ENCODE data around the gene HK2. TPM values are rescaled to one million over a fixed set of nuclear protein-coding genes. Genes with fewer than 3 reads are reported as not detected.
A peak's percentile ranks its signal among the peaks of the same experiment; 100 is the strongest.
"Not testable (repeated sequence)": the region's sequence is repeated elsewhere in the genome, so short reads cannot be mapped to it uniquely, and the experiment has no call there.

Gene HK2
- total RNA-seq, 1 experiment from 2014 or later: 27.8 TPM

DNA sequence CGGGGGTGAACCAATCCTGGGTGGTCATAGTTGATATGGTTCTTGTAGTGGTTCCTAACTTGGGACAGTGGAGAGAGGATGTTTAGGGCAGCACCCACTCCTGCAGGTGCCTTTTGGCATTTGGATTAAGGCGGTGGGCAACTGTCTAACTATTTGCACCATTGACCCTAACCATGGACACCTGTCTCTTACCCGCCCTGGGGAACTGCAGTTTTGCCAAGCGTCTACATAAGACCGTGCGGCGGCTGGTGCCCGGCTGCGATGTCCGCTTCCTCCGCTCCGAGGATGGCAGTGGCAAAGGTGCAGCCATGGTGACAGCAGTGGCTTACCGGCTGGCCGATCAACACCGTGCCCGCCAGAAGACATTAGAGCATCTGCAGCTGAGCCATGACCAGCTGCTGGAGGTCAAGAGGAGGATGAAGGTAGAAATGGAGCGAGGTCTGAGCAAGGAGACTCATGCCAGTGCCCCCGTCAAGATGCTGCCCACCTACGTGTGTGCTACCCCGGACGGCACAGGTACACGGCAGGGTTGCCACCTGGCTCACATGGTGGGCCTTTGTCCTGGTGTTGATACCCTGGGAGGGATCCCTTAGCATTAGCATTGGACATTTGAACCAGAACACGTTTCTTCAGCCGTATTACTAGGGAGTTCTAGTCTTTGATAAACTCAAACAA, 46.3 kb downstream of the HK2 start:
- no peak for DNase-seq
- H3K36me3 ChIP-seq: peaks cover 92% of the 10 kb centered on the region
- H3K27me3 ChIP-seq: no peaks in the 10 kb centered on the region
- H3K4me3 ChIP-seq: no peak overlapping the region
- no peaks in the 10 kb centered on the region for H3K9me3 ChIP-seq

DNA sequence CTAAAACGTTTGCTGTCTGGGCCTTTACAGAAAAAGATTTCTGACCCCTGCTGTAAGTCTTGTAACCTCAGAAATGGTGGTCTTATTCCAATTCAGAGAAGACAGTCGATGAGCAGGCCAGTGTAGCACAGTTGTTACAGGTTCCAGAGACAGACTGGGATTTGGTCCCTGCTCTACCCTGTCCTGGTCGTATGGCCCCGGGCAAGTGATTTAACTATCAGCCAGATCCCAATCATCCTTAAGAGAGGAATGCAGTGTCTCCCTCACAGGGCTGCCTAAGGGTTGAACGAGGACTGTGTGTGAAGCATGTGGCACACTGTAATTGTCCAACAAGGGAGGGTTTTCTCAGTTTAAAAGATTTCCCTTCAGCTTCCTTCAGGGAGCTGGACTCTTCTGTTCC, 47.2 kb downstream of the HK2 start:
- DNase-seq: no peak
- peaks cover 92% of the 10 kb centered on the region for H3K36me3 ChIP-seq
- no peaks in the 10 kb centered on the region for H3K9me3 ChIP-seq
- no peaks in the 10 kb centered on the region for H3K27me3 ChIP-seq
- no peak overlapping the region for H3K4me3 ChIP-seq

DNA sequence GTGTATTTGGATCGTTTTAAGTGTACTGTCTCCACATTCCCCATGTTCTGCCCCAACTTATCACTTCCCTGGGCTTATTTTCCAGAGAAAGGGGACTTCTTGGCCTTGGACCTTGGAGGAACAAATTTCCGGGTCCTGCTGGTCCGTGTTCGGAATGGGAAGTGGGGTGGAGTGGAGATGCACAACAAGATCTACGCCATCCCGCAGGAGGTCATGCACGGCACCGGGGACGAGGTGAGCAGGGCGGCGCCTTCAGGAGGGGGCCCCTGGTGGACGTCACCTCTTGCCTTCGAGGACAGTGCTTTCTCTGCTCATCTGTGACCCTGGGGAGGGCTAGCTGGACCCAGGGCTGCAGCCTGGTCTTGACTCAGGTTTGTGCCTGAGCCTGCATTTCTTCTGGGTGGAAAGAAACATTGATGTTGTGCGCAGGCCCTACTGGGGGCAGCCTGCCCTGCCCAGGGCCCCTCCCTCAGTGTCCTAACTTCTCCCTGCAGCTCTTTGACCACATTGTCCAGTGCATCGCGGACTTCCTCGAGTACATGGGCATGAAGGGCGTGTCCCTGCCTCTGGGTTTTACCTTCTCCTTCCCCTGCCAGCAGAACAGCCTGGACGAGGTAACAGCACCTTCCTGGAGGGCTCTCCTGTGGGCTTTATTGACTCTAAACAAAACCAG, 47.8 kb downstream of the HK2 start:
- H3K9me3 ChIP-seq: no peaks in the 10 kb centered on the region
- no peaks in the 10 kb centered on the region for H3K27me3 ChIP-seq
- no peak overlapping the region for H3K4me3 ChIP-seq
- H3K36me3 ChIP-seq: peaks cover 93% of the 10 kb centered on the region
- DNase-seq: no peak

DNA sequence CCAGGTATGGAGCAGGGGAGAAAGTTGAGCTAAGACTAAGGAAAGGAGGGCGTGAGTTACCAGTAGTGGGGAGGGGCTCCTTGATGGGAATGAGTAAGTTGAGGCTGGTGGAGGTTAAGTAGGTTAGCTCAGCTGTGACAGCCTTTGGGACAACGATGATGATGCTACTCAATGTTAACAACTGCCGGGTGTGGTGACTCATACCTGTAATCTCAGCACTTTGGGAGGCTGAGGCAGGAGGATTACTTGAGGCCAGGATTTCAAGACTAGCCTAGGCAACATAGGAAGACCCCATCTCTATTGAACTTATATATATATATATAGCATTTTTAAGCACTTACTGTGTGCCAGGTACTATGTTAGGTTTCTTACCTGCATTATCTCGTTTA, 48.4 kb downstream of the HK2 start:
- Histone ChIP-seq H3K9me3 (no peaks in the 10 kb centered on the region), H3K36me3 (peaks cover 89% of the 10 kb centered on the region), H3K4me3 (no peak overlapping the region), H3K27me3 (no peaks in the 10 kb centered on the region)
- no peak for DNase-seq

DNA sequence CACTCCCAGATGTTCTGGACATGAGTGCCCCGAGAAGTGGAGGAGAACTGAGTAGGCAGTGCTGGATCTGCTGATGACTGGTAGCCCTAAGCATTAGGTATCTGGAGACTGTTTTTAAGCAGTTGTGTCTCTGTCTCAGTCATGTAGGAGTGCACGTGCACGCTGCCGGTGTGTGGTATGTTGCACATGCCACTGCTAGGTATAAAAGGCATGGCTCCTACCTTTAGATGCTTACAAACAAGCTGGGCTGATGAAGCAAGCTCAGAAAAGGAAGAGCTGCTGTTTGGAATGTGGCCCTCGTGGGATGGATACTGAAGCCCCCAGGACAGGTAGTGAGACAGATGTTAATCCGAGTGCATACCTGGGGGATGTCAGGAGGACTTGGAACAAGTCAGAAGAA, 49.1 kb downstream of the HK2 start:
- Histone ChIP-seq H3K9me3 (no peaks in the 10 kb centered on the region), H3K36me3 (peaks cover 87% of the 10 kb centered on the region), H3K4me3 (no peak overlapping the region), H3K27me3 (no peaks in the 10 kb centered on the region)
- DNase-seq: no peak

DNA sequence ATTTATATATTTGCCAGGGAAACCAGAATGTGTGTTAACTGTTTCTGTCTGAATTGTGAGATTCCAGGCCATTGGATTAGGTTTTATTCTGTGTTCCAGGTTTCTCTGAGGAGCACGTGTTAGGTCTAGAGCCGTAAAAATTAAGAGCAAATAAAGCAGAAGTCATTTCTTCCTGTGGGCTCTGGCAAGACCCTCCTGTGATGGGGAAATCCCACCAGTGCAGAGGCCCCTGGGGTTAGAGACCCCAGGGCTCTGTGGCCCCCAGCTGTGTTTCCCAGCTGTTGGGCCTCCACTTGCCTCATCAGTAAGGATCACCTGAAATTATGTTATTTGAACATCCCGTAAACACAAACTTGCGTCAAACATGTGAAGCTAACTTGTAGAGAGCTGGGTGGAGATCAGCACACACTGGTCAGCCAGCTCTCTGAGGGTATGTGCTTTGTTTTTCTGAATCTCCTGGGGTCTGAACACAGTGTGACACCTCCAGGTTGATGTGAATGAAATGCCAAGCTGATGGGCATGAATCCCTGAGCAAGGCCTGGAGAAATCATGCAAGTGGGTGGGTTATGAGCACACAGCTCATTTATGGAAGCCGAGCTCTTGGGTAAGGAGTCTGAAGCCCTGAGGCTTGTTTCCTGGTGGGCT, 50.3 kb downstream of the HK2 start:
- H3K9me3 ChIP-seq: no peaks in the 10 kb centered on the region
- DNase-seq: no peak
- no peak overlapping the region for H3K4me3 ChIP-seq
- no peaks in the 10 kb centered on the region for H3K27me3 ChIP-seq
- peaks cover 86% of the 10 kb centered on the region for H3K36me3 ChIP-seq

DNA sequence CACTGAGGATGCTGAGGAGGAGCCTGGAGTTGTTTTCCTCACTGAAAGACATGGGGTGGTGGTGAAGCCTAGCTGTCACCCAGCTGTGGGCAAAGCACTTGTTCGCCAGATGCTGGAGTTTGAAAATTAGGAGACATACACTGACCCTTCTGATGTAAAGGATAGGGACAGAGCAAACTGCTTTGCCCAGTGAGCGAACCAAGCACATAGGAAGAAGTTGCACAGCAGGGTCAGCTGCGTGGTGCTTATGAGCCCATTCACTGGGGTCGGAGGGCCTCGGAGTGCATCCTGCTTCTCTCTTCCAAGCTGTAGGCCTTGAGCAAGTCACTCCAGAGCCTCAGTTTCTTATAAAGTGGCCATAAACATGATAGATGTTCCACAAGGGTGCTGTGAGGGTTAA, 50.9 kb downstream of the HK2 start:
- Histone ChIP-seq H3K36me3 (peaks cover 86% of the 10 kb centered on the region), H3K27me3 (no peaks in the 10 kb centered on the region)
- DNase-seq: no peak

DNA sequence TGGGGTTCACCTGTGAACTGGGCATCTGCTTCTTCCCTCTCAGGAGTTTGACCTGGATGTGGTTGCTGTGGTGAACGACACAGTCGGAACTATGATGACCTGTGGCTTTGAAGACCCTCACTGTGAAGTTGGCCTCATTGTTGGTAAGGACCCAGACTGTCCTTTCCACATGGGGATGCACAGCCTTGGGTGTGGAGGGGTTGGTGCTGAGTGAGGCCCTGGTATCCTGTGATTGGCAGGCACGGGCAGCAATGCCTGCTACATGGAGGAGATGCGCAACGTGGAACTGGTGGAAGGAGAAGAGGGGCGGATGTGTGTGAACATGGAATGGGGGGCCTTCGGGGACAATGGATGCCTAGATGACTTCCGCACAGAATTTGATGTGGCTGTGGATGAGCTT, 52.3 kb downstream of the HK2 start:
- no peak for DNase-seq
- H3K36me3 ChIP-seq: peaks cover 87% of the 10 kb centered on the region
- H3K9me3 ChIP-seq: no peaks in the 10 kb centered on the region
- no peaks in the 10 kb centered on the region for H3K27me3 ChIP-seq
- no peak overlapping the region for H3K4me3 ChIP-seq

More for the DNA sequence above, 50.9 kb downstream of the HK2 start:
- no peaks in the 10 kb centered on the region for H3K9me3 ChIP-seq
- no peak overlapping the region for H3K4me3 ChIP-seq

DNA sequence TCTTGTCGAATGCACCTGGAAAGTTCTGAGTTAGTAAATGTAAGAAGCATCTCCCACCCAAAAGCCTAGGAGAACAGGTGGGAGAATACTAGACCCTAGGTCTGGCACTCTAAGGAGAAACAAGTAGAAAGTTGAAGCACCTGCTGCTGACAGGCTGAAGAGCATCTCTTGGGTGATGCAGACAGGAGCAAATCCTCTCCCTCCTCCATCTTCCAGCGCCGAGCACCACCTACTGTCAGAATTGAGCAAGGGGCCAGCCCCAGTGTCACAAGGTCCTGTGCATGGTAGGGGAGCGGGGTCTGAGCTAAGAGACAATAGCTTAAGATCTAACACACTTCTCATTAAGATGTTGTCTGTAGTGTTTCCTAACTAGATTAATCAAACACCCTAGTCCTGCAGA, 52.9 kb downstream of the HK2 start:
- DNase-seq: no peak
- Histone ChIP-seq H3K27me3 (no peaks in the 10 kb centered on the region), H3K4me3 (no peak overlapping the region), H3K9me3 (no peaks in the 10 kb centered on the region), H3K36me3 (peaks cover 84% of the 10 kb centered on the region)

DNA sequence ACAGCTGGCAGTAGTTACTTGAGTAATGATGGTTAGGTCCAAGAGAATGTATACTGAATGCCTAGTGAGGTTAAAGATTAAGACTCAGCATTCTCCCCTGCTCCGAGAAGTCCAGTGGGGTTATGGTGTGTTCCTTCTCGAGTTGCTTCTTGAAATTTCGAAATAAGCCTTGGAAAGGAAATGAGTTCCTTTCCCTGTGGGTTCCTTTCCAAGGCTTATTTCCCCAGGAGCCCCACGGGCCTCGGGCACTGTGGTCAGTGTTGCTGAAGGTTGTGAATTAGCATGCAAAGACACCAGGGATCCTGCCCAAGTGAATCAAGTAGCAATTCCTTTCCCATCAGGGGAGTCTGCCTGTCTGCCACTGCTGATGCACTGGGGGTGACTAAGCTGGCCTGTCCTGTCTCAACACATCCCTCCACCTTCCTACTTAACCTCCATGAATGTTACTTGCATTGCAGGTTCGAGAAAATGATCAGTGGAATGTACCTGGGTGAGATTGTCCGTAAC, 53.6 kb downstream of the HK2 start:
- H3K36me3 ChIP-seq: peaks cover 86% of the 10 kb centered on the region
- peak; percentile 79 for DNase-seq
- H3K27me3 ChIP-seq: no peaks in the 10 kb centered on the region
- no peaks in the 10 kb centered on the region for H3K9me3 ChIP-seq
- no peak overlapping the region for H3K4me3 ChIP-seq

DNA sequence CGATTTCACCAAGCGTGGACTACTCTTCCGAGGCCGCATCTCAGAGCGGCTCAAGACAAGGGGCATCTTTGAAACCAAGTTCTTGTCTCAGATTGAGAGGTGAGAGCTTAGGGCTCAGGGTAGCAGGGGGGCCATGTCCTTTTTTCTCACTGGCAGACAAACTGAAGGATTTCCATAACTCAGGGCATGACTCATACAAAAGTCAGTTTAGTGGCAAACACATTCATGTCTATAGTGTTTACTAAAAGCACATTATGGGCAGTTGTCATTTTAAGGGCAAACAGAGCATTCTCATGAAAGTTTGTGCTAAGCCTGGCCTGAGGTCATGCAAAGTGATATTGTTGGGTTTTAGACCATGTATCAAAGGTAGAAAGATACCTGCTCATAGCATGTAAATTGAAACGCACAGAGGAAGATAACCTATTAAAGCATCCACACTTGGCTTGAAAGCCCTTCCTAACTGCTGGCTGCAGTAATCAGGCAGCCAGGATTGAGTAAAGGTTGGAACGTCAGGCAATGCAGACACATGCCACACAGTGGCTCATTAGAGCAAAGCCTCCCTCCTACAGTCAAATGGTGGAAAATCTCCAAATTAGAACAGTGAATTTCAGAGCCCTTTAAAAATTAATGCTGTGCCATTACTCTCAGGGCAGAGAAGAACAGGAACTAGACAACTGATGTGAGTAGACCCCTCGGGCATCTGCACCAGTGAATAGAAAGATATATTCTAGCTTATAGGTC, 54.2 kb downstream of the HK2 start:
- Histone ChIP-seq H3K27me3 (no peaks in the 10 kb centered on the region), H3K4me3 (no peak overlapping the region), H3K9me3 (no peaks in the 10 kb centered on the region), H3K36me3 (peaks cover 80% of the 10 kb centered on the region)
- peak; percentile 28 for DNase-seq

DNA sequence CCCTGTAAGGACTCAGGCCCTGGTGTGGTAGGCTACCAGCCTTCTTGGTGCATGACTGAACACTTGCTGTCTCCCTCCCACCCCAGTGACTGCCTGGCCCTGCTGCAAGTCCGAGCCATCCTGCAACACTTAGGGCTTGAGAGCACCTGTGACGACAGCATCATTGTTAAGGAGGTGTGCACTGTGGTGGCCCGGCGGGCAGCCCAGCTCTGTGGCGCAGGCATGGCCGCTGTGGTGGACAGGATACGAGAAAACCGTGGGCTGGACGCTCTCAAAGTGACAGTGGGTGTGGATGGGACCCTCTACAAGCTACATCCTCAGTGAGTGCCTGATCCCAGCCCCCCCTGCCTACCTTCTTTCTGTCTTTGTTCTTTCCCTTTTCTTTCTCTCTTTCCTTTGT, 55.2 kb downstream of the HK2 start:
- DNase-seq: no peak
- H3K27me3 ChIP-seq: no peaks in the 10 kb centered on the region
- H3K9me3 ChIP-seq: no peaks in the 10 kb centered on the region
- H3K36me3 ChIP-seq: peaks cover 75% of the 10 kb centered on the region
- no peak overlapping the region for H3K4me3 ChIP-seq

DNA sequence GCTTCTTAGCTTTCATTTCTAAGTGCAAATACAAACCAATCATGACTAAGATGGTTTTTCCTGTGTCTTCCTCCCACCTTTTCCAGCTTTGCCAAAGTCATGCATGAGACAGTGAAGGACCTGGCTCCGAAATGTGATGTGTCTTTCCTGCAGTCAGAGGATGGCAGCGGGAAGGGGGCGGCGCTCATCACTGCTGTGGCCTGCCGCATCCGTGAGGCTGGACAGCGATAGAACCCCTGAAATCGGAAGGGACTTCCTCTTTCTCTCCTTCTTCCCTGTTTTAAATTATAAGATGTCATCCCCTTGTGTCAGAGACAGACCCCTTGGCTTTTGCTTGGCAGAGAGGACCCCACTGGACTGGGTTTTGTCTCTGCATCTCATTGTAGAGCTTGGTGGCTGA, 56.8 kb downstream of the HK2 start:
- H3K36me3 ChIP-seq: peaks cover 75% of the 10 kb centered on the region
- DNase-seq: no peak
- no peak overlapping the region for H3K4me3 ChIP-seq

DNA sequence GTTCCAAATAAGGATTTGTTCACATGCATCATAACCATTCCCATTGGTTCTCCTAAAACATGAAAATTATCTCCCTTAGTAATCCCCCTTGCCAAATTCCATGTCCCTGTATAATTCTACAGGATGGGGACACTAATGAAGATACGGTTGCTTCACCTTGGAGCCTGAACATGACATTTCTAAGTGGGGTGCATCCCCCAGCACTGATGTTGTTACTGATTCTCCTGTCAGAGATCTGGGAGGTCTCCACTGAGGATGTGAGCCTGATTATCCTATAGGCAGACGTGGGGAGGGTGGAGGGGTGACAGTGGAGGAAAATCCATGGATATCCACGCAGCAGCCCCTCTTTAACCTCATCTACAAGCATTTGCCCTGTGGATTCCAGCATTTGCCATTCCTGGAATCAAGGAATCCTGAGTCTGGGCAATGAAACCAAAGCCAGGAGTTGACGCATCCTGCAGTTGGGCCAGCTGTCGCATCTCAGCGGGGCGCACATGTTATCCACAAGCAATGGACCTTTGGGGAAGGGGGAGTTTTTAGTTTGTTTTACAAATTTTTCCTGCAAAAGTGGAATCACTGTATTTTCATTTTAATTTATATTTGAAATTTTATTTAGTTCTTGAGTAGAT, 57.3 kb downstream of the HK2 start:
- H3K36me3 ChIP-seq: peaks cover 77% of the 10 kb centered on the region
- DNase-seq: peak; percentile 20
- H3K4me3 ChIP-seq: no peak overlapping the region
- H3K27me3 ChIP-seq: no peaks in the 10 kb centered on the region
- no peaks in the 10 kb centered on the region for H3K9me3 ChIP-seq

More for the DNA sequence above, 56.8 kb downstream of the HK2 start:
- H3K27me3 ChIP-seq: no peaks in the 10 kb centered on the region
- no peaks in the 10 kb centered on the region for H3K9me3 ChIP-seq

DNA sequence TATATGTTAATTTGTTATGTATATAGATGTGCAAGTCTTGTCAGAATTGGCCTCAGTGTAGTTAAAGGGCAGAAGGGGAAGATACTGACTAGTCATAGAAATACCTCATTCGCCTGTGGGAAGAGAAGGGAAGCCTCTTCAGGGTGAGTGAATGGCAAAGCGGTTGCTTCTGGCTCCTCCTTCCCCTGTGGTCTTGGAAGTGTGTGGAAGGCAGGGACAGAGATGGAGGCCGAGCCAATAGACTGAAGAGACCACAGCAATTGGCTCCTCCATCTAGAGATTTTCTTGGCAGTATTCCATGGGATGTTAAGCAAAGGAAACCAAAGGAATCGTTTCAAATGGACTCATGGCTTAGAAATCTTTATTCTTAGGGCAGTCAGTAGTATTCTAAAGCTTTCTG, 57.9 kb downstream of the HK2 start:
- H3K27me3 ChIP-seq, H3K4me3 ChIP-seq, H3K9me3 ChIP-seq: not testable (repeated sequence)
- DNase-seq: peak; percentile 54
- H3K36me3 ChIP-seq: peaks cover 77% of the 10 kb centered on the region

DNA sequence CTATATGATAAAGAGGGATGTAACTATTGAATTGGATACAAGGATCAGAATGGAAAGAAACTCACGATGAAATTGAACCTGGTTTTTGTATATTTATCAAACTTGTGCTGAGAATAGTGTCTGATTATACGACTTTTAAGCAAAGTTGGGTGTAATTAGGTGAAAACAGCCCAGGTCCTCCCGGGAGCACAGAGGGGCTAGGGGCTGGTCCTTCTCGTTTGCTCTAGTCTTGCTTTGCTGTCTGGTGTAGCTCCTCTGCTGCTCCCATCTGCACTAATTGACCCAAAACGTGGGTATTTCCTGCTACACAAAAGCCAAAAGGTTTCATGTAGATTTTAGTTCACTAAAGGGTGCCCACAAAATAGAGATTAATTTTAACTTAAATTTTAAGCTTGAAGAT, 58.7 kb downstream of the HK2 start:
- peaks cover 79% of the 10 kb centered on the region for H3K36me3 ChIP-seq
- no peaks in the 10 kb centered on the region for H3K27me3 ChIP-seq
- no peak for DNase-seq
- no peak overlapping the region for H3K4me3 ChIP-seq
- no peaks in the 10 kb centered on the region; the same call in 1 of the 2 replicates for H3K9me3 ChIP-seq

DNA sequence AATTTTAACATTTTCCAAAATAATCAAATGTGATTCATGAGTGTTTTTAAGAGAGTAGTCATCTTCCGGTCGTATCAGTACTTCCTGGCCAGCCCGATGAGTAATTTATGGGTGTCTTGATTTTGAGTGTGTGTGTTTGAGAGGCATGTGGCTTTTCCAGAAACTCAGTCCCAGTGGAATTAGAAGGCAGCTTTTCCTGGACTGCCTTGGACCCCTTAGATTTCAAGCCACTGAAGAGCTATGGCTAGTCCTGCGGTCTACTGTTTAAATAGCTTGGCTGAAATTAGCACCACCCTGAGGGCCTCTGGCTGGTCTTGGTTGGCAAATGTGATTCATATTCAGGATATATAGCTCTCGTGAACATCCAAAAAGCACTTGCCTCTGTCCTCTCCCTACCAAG, 59.4 kb downstream of the HK2 start:
- DNase-seq: peak; percentile 64

More for the DNA sequence above, 59.4 kb downstream of the HK2 start:
- H3K9me3 ChIP-seq: no peaks in the 10 kb centered on the region; the same call in 1 of the 2 replicates
- H3K36me3 ChIP-seq: peaks cover 81% of the 10 kb centered on the region
- H3K4me3 ChIP-seq: no peak overlapping the region
- H3K27me3 ChIP-seq: no peaks in the 10 kb centered on the region

All from MG63 (cell line).